Suprapubic skin (tissue), 3 donors: Measurements from ENCODE around the gene SMARCA4.

Experiments
- EP300 ChIP-seq: sonication (generic); formaldehyde crosslinking; IDR thresholded peaks from one replicate; pipeline ENCODE4 v1.6.1; 2017; ENCODE audit warnings: antibody characterized with exemption
- TF ChIP-seq, protein P1 (sequence below), 2 donors: fragments of 200-600 bp in 1 of 2; fragments of 450-650 bp in 1 of 2; sonication (generic) in 1 of 2; IDR thresholded peaks; one replicate each; pipeline ENCODE4 v1.5.1; 2016 to 2019; ENCODE audit warnings: antibody characterized with exemption in 2 of 2, mild to moderate bottlenecking in 1 of 2, moderate library complexity in 1 of 2

DNA sequence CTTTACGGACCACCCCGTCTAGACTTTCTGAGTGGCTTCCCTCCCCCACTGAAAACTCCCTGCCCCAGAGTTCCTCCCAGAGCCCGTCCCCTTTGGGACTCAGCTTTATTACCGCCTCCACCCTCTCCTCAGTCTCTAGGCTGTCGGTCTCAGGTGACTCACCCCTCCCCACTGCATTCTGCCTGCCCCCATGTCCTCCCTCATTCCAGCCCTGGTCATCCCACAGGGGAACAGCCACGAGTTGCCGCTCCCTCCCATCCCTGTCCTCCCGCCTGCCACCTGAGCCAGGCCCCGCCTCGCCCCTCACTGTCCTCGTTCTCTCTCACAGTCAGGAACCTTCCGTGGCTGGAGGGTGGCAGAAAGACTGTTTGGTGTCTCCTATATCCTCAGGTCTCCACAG is 57.3 kb downstream of the SMARCA4 start:
- TF ChIP-seq, protein P1, sequence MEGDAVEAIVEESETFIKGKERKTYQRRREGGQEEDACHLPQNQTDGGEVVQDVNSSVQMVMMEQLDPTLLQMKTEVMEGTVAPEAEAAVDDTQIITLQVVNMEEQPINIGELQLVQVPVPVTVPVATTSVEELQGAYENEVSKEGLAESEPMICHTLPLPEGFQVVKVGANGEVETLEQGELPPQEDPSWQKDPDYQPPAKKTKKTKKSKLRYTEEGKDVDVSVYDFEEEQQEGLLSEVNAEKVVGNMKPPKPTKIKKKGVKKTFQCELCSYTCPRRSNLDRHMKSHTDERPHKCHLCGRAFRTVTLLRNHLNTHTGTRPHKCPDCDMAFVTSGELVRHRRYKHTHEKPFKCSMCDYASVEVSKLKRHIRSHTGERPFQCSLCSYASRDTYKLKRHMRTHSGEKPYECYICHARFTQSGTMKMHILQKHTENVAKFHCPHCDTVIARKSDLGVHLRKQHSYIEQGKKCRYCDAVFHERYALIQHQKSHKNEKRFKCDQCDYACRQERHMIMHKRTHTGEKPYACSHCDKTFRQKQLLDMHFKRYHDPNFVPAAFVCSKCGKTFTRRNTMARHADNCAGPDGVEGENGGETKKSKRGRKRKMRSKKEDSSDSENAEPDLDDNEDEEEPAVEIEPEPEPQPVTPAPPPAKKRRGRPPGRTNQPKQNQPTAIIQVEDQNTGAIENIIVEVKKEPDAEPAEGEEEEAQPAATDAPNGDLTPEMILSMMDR (IDR thresholded peaks at IDR 0.05) = no peak
- no peak for TF ChIP-seq EP300
